Testis (tissue), 3 donors: ENCODE data around the gene CDK17. TPM values are rescaled to one million over a fixed set of nuclear protein-coding genes. Genes with fewer than 3 reads are reported as not detected.
"Not testable (repeated sequence)": the region's sequence is repeated elsewhere in the genome, so short reads cannot be mapped to it uniquely, and the experiment has no call there.

Experiments used
- DNase-seq: peaks from one replicate; pipeline ENCODE4 v3.0.0-alpha.2; 2019
- H3K27ac ChIP-seq, 2 donors: fragments of 200-600 bp; sonication (generic); one replicate each; pipeline ENCODE4 v1.5.1; 2019
- H3K27me3 ChIP-seq: fragments of 200-600 bp; sonication (generic); one replicate; pipeline ENCODE4 v1.5.1; 2019
- H3K36me3 ChIP-seq: fragments of 200-600 bp; sonication (generic); one replicate; pipeline ENCODE4 v1.5.1; 2017; ENCODE audit warnings: low read depth; ENCODE audit errors: missing control alignments
- H3K4me1 ChIP-seq: fragments of 200-600 bp; sonication (generic); one replicate; pipeline ENCODE4 v1.5.1; 2019
- H3K4me3 ChIP-seq, 2 donors: fragments of 200-600 bp; sonication (generic); one replicate each; pipeline ENCODE4 v1.5.1; 2017 to 2019
- H3K9me3 ChIP-seq: fragments of 200-600 bp; sonication (generic); one replicate; pipeline ENCODE4 v1.5.1; 2017
- POLR2A ChIP-seq: fragments of 450-650 bp; IDR thresholded peaks from one replicate; pipeline ENCODE4 v1.6.1; 2017; ENCODE audit warnings: antibody characterized with exemption, mild to moderate bottlenecking, moderate library complexity
- WGBS, 2 donors: methylation state at CpG; one replicate each; pipeline ENCODE4 v1.1.5; 2018; 5-methylcytosine and 5-hydroxymethylcytosine counted together
- intact Hi-C: fragments of 100-400 bp; cut with DNase I; formaldehyde crosslinking; loops from one replicate; pipeline ENCODE4 v1.15.1; 2023; ENCODE audit warnings: low total_unique reads
- polyA plus RNA-seq: library from polyadenylated mRNA; stranded (reverse); fragments of 350-450 nt; fragmentation: Illumina TruSeq; extraction: RNeasy Lipid Tissue Mini Kit (QIAGEN cat#74804); gene quantifications from one replicate; pipeline ENCODE4 v1.2.3, GENCODE V29; 2014; ENCODE audit warnings: low read depth, low replicate concordance; ENCODE audit not compliant: insufficient read depth
- total RNA-seq, 2 donors: library from RNA; depleted of rRNA; stranded (reverse); fragments of >200 nt; gene quantifications; one replicate each; pipeline ENCODE4 v1.2.3, GENCODE V29; 2016
- TF ChIP-seq, protein P1 (sequence below), 3 experiments: fragments of 450-650 bp in 2 of 3; fragments of 200-600 bp in 1 of 3; sonication (generic) in 1 of 3; IDR thresholded peaks; one replicate each; pipeline ENCODE4 v1.5.1; 2016 to 2019; ENCODE audit warnings: antibody characterized with exemption in 3 of 3, mild to moderate bottlenecking in 2 of 3, moderate library complexity in 1 of 3

CDK17 gene
- total and polyA plus RNA-seq, 3 donors from 2014 or later = 40.7 to 100.0 (median 91.5) TPM

DNA sequence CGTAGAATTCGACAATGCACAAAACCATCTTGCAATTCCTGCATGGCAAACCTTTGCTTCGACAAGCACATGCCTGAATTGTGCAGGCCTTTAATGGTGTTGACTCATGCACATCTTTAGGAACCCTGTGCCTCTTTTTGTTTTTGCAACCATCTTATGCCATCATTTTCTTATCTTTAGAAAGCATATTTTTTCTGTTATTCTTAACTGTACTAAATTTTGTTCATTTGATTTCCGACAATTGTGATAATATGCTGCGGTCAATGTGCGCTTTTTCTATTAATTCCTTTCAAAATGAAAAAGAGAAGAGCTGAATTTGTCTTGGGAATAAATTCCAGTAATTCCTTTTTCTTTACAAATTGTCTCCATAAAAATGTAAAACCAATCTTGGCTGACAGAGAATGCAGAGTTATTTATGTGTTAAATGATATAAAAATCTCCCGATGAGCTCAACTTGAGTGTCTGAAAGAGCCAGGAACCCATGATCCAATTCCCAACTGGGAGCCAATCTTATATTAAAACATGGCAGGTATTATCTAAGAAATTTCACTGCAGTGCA is 20.1 kb upstream of the CDK17 start:
- Histone ChIP-seq H3K4me3 (no peak overlapping the region), H3K4me1 (no peaks in the 10 kb centered on the region), H3K27ac (no peak overlapping the region), H3K36me3 (no peaks in the 10 kb centered on the region), H3K27me3 (no peaks in the 10 kb centered on the region), H3K9me3 (no peaks in the 10 kb centered on the region)
- TF ChIP-seq, protein P1, sequence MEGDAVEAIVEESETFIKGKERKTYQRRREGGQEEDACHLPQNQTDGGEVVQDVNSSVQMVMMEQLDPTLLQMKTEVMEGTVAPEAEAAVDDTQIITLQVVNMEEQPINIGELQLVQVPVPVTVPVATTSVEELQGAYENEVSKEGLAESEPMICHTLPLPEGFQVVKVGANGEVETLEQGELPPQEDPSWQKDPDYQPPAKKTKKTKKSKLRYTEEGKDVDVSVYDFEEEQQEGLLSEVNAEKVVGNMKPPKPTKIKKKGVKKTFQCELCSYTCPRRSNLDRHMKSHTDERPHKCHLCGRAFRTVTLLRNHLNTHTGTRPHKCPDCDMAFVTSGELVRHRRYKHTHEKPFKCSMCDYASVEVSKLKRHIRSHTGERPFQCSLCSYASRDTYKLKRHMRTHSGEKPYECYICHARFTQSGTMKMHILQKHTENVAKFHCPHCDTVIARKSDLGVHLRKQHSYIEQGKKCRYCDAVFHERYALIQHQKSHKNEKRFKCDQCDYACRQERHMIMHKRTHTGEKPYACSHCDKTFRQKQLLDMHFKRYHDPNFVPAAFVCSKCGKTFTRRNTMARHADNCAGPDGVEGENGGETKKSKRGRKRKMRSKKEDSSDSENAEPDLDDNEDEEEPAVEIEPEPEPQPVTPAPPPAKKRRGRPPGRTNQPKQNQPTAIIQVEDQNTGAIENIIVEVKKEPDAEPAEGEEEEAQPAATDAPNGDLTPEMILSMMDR (IDR thresholded peaks at IDR 0.05) = no peak
- TF ChIP-seq POLR2A = no peak
- DNase-seq = no peak
- intact Hi-C loops = no loop called here
- WGBS, 2 donors = 85 to 88% methylated on average over 7 of the region's 7 CpGs

DNA sequence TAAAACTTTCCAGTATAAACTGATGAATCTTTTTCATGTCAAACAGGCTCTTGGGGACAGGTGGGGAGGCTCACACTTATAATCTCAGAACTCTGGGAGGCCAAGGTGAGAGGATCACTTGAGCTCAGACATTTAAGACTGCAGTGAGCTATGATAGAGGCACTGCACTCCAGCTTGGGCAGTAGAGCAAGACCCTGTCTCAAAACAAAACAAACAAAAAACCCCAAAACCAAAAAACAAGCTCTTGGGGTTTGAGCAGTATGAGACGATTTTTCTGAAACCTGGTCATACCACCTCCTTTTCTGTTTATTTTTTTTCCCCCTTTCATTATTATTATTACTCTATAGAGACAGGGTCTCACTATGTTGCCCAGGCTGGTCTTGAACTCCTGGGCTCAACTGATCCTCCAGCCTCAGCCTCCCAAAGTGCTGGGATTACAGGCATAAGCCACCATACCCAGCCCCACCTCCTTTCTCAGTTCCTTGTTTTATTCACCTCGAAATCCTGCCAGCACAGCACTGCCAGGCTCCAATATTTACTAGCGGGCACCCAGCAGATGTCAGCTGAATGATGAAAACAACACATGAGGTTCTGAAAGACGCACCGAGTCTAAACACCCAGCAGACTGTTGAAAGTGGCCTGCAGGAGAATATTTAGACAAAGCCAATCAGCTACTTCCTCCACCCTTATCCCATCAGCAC is 19.5 kb upstream of the CDK17 start:
- Histone ChIP-seq H3K27me3 (no peaks in the 10 kb centered on the region), H3K27ac (no peak overlapping the region), H3K4me1 (no peaks in the 10 kb centered on the region), H3K36me3 (no peaks in the 10 kb centered on the region), H3K4me3 (no peak overlapping the region), H3K9me3 (no peaks in the 10 kb centered on the region)
- no peak for TF ChIP-seq POLR2A
- TF ChIP-seq, protein P1 (IDR thresholded peaks at IDR 0.05) = no peak
- WGBS, 2 donors = 82 to 91% methylated on average over 5 of the region's 5 CpGs
- DNase-seq = no peak
- intact Hi-C loops = no loop called here

DNA sequence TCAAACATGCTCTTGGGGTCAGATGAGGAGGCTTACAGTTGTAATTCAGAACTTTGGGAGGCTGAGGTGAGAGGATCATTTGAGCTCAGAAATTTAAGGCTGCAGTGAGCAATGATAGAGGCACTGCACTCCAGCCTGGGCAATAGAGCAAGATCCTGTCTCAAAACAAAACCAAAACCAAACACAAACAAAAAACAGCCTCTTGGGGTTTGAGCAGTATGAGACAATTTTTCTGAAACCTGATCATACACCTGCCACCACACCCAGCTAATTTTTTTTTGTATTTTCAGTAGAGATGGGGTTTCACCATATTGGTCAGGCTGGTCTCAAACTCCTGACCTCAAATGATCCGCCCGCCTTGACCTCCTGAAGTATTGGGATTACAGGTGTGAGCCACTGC is 17.4 kb upstream of the CDK17 start:
- intact Hi-C loops, H3K36me3 ChIP-seq, H3K4me1 ChIP-seq, H3K9me3 ChIP-seq, H3K4me3 ChIP-seq, DNase-seq, H3K27ac ChIP-seq, H3K27me3 ChIP-seq: not testable (repeated sequence)
- 97 to 98% methylated on average over 2 of the region's 2 CpGs for WGBS, 2 donors

DNA sequence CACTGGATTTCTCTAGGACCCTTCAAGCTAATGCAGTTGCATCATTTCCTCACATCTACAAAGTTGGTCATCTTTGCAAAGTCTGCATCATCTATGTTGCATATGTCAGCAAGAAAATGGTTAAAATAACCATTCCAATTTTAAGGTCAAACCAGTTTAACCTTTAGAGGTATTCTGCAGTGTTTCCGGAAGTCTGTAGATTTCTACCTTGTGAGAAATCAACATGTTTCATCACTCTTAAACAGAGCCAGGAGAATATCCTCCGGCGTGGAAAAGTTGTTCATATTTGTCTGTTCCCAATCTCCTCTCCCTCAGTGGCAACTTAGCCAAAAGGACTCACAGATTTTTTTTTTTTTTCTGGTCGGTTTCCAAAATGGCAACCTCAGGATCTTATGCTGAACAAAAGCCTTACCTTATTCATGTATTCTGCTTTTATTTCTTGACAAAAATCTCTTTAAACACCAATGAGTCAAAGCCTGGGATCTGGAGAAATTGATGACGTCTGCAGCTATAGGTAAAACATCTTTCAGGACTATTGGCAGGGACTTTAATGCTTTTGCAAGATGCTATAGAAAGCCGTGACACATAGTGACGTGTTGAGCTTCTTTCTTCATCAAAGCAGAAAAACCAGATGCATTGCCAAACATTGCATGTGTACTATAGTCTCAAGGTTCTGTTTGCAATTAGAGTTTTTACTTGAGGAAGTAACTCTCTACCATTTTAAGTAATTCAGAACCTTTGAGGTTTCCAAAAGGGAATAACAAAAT is 16.0 kb upstream of the CDK17 start:
- intact Hi-C loops = no loop called here
- Histone ChIP-seq H3K27me3 (no peaks in the 10 kb centered on the region), H3K27ac (no peak overlapping the region), H3K9me3 (no peaks in the 10 kb centered on the region), H3K4me3 (no peak overlapping the region), H3K4me1 (no peaks in the 10 kb centered on the region), H3K36me3 (no peaks in the 10 kb centered on the region)
- no peak for TF ChIP-seq POLR2A
- TF ChIP-seq, protein P1 (IDR thresholded peaks at IDR 0.05) = no peak
- DNase-seq = no peak
- WGBS, 2 donors = 76 to 79% methylated on average over 7 of the region's 7 CpGs

DNA sequence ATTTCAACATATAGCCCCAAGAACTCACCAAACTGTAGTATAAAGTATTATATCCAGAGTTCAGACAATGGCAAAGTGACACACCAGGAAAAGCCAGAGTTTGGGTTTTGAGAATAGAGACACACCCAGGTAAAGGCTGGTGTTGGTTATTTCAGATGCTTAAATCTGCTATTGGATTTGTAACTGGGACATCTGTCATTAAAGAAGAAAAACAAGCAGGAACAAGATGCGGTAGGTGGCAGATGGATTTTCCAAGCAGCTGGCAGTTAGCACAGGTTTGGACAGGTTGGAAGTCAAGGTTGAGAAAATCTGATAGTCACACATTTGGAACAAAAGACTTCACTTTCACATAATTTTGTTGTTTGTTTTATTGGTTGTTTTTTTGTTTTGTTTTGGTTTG is 14.4 kb upstream of the CDK17 start:
- Histone ChIP-seq H3K4me3 (no peak overlapping the region), H3K36me3 (no peaks in the 10 kb centered on the region), H3K4me1 (no peaks in the 10 kb centered on the region), H3K27ac (no peak overlapping the region), H3K9me3 (no peaks in the 10 kb centered on the region), H3K27me3 (no peaks in the 10 kb centered on the region)
- intact Hi-C loops = no loop called here
- no peak for TF ChIP-seq POLR2A
- TF ChIP-seq, protein P1 (IDR thresholded peaks at IDR 0.05) = no peak
- WGBS, 2 donors = 90 to 97% methylated on average over 1 of the region's 1 CpG
- DNase-seq = no peak
